SK-N-SH (cell line): Measurements from ENCODE around the gene TSGA10IP. TPM values are rescaled to one million over a fixed set of nuclear protein-coding genes. Genes with fewer than 3 reads are reported as not detected.

Experiments used
- CHD2 ChIP-seq: fragments of 150-350 bp; IDR thresholded peaks from 2 replicates; pipeline ENCODE4 v1.6.1; 2018; ENCODE audit warnings: low read length; ENCODE audit not compliant: partially characterized antibody
- EP300 ChIP-seq, 2 experiments: IDR thresholded peaks; 2 replicates each; pipeline versions ENCODE4 v1.4.0 to v1.6.1; 2012; ENCODE audit warnings: borderline replicate concordance in 1 of 2, low read depth in 1 of 2, low read length in 1 of 2
- EZH2phosphoT487 ChIP-seq: fragments of 200-600 bp; sonication (generic); IDR thresholded peaks from 2 replicates; pipeline ENCODE4 v1.6.1; 2017; ENCODE audit warnings: low read depth, mixed run types, mild to moderate bottlenecking, antibody characterized with exemption, moderate library complexity, borderline replicate concordance
- FOSL2 ChIP-seq: IDR thresholded peaks from 2 replicates; pipeline ENCODE4 v1.4.0; 2012; ENCODE audit warnings: low read depth, mild to moderate bottlenecking, moderate library complexity, borderline replicate concordance
- FOXJ3 ChIP-seq: sonication (generic); formaldehyde crosslinking; IDR thresholded peaks from 2 replicates; pipeline ENCODE4 v1.5.1; 2020; ENCODE audit warnings: mild to moderate bottlenecking, missing genetic modification reagents
- GABPA ChIP-seq: IDR thresholded peaks from 2 replicates; pipeline ENCODE4 v1.4.0; 2012; ENCODE audit warnings: low read depth, mild to moderate bottlenecking
- GATA2 ChIP-seq: sonication (generic); formaldehyde crosslinking; IDR thresholded peaks from 2 replicates; pipeline ENCODE4 v1.5.0; 2020; ENCODE audit warnings: mild to moderate bottlenecking, missing genetic modification reagents
- JUND ChIP-seq: IDR thresholded peaks from 2 replicates; pipeline ENCODE4 v1.4.0; 2012
- MEF2A ChIP-seq: IDR thresholded peaks from 2 replicates; pipeline ENCODE4 v1.4.0; 2012; ENCODE audit warnings: low read depth, borderline replicate concordance
- MXI1 ChIP-seq: IDR thresholded peaks from 2 replicates; pipeline ENCODE4 v1.6.1; 2012; ENCODE audit warnings: mild to moderate bottlenecking, low read depth, low read length, improper control_type of control experiment
- POLR2AphosphoS5 ChIP-seq: IDR thresholded peaks from 2 replicates; pipeline ENCODE4 v1.6.1; 2012; ENCODE audit warnings: low read depth, low read length
- RCOR1 ChIP-seq: fragments of 150-350 bp; IDR thresholded peaks from 2 replicates; pipeline ENCODE4 v1.6.1; 2017; ENCODE audit warnings: antibody characterized with exemption, low read length
- RFX5 ChIP-seq: IDR thresholded peaks from 2 replicates; pipeline ENCODE4 v1.6.1; 2012; ENCODE audit warnings: mild to moderate bottlenecking, improper control_type of control experiment, low read length
- RXRA ChIP-seq: IDR thresholded peaks from 2 replicates; pipeline ENCODE4 v1.4.0; 2012; ENCODE audit warnings: low read depth, mild to moderate bottlenecking, borderline replicate concordance
- SMC3 ChIP-seq: IDR thresholded peaks from 2 replicates; pipeline ENCODE4 v1.6.1; 2012; ENCODE audit warnings: low read depth, low read length, improper control_type of control experiment
- TAF1 ChIP-seq: IDR thresholded peaks from 2 replicates; pipeline ENCODE4 v1.6.1; 2012; ENCODE audit warnings: low read depth, mild to moderate bottlenecking, low read length, moderate library complexity, borderline replicate concordance
- TEAD4 ChIP-seq: IDR thresholded peaks from 2 replicates; pipeline ENCODE4 v1.4.0; 2012; ENCODE audit warnings: mild to moderate bottlenecking, borderline replicate concordance; ENCODE audit not compliant: insufficient read depth
- YY1 ChIP-seq: IDR thresholded peaks from 2 replicates; pipeline ENCODE4 v1.4.0; 2012; ENCODE audit warnings: low read depth, mild to moderate bottlenecking
- polyA plus RNA-seq, 3 experiments: library from polyadenylated mRNA; depleted of rRNA; stranded (reverse); fragments of >200 nt; gene quantifications; 2 replicates each; pipeline ENCODE4 v1.2.3, GENCODE V29; 2012
- TF ChIP-seq, protein P1 (sequence below): fragments of 200-600 bp; sonication (generic); IDR thresholded peaks from 2 replicates; pipeline ENCODE4 v1.6.1; 2017; ENCODE audit warnings: antibody characterized with exemption, mild to moderate bottlenecking, moderate library complexity
- TF ChIP-seq, protein P2 (sequence below): IDR thresholded peaks from 2 replicates; pipeline ENCODE4 v1.4.0; 2012; ENCODE audit warnings: low read depth
- TF ChIP-seq, protein P3 (sequence below): IDR thresholded peaks from 2 replicates; pipeline ENCODE4 v1.4.0; 2012; ENCODE audit warnings: low read depth, borderline replicate concordance
- TF ChIP-seq, protein P4 (sequence below): IDR thresholded peaks from 2 replicates; pipeline ENCODE4 v1.6.1; 2012; ENCODE audit warnings: mild to moderate bottlenecking, low read depth, low read length, moderate library complexity

Gene TSGA10IP
- polyA plus RNA-seq, 1 of the 3 experiments (the other 2 are of a cell fraction), result not detected

DNA sequence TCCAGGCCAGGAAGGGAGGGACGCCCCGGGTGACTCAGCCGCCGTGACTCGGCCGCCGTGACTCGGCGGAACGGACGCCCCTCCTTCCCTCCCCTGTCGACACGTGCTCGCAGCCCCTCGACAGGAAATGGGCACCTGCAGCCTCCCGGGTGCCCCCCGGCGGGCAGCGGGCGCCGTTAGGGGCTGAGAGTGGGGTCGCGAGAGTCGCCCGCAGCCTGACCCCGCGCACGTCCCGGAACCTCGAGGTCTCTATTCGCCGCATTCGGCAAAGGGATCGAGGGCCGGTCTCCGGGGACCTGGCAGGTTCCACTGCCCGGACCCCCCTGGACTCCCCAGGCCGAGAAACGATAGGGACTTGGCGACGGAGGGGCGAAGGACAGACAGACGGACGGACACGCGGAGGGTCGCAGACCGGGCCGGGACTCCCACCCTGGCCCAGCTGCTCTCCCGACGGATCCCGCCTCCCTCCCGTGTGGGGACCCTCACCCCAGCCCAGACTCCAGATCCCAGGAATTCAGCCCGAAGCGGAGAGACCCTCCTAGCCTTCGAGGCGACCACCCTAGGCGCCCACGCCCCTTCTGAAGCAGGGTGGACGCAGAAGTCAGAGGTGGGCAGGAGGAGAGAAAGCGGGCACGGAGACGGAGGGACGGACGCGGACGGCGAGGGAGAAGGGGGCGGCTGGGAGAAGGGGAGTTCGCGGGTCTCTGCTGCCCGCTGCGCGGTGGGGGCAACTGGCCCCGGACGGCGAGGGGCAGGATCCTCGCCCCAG is 45.7 kb upstream of the TSGA10IP start (continued):
- TF ChIP-seq, protein P1, sequence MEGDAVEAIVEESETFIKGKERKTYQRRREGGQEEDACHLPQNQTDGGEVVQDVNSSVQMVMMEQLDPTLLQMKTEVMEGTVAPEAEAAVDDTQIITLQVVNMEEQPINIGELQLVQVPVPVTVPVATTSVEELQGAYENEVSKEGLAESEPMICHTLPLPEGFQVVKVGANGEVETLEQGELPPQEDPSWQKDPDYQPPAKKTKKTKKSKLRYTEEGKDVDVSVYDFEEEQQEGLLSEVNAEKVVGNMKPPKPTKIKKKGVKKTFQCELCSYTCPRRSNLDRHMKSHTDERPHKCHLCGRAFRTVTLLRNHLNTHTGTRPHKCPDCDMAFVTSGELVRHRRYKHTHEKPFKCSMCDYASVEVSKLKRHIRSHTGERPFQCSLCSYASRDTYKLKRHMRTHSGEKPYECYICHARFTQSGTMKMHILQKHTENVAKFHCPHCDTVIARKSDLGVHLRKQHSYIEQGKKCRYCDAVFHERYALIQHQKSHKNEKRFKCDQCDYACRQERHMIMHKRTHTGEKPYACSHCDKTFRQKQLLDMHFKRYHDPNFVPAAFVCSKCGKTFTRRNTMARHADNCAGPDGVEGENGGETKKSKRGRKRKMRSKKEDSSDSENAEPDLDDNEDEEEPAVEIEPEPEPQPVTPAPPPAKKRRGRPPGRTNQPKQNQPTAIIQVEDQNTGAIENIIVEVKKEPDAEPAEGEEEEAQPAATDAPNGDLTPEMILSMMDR, result no peak; the same call in 1 of the 2 replicates
- TF ChIP-seq TEAD4, result 0 out of 2 replicates have a peak, but pooled peaks have one; percentile 40
- TF ChIP-seq GATA2 (CRISPR knock-in tag), result no peak
- peak; percentile 40; the same call in 1 of the 2 replicates for TF ChIP-seq YY1
- no peak for TF ChIP-seq MEF2A
- TF ChIP-seq MXI1, result no peak
- TF ChIP-seq, protein P2, sequence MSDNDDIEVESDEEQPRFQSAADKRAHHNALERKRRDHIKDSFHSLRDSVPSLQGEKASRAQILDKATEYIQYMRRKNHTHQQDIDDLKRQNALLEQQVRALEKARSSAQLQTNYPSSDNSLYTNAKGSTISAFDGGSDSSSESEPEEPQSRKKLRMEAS, result peak; percentile 97
- no peak for TF ChIP-seq CHD2
- no peak for TF ChIP-seq RFX5
- 0 out of 2 replicates have a peak, but pooled peaks have one; percentile 29 for TF ChIP-seq GABPA
- TF ChIP-seq RXRA, result peak; percentile 60; the same call in 1 of the 2 replicates
- TF ChIP-seq TAF1, result no peak
- no peak for TF ChIP-seq RCOR1
- TF ChIP-seq POLR2AphosphoS5, result no peak
- TF ChIP-seq SMC3, result no peak
- no peak for TF ChIP-seq EZH2phosphoT487
- TF ChIP-seq, protein P3, sequence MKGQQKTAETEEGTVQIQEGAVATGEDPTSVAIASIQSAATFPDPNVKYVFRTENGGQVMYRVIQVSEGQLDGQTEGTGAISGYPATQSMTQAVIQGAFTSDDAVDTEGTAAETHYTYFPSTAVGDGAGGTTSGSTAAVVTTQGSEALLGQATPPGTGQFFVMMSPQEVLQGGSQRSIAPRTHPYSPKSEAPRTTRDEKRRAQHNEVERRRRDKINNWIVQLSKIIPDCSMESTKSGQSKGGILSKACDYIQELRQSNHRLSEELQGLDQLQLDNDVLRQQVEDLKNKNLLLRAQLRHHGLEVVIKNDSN, result peak; percentile 56; the same call in 1 of the 2 replicates
- TF ChIP-seq FOXJ3 (CRISPR knock-in tag), result no peak
- TF ChIP-seq FOSL2, result peak; percentile 82
- TF ChIP-seq JUND, result peak; percentile 62; the same call in 1 of the 2 replicates
- peak in 1 of 2 experiments; percentile 61; a peak in 1 of 4 replicates for TF ChIP-seq EP300 (IDR thresholded peaks at IDR 0.05; ENCODE audit: borderline replicate concordance in 1 of 2, low read depth in 1 of 2, low read length in 1 of 2)
- TF ChIP-seq, protein P4, sequence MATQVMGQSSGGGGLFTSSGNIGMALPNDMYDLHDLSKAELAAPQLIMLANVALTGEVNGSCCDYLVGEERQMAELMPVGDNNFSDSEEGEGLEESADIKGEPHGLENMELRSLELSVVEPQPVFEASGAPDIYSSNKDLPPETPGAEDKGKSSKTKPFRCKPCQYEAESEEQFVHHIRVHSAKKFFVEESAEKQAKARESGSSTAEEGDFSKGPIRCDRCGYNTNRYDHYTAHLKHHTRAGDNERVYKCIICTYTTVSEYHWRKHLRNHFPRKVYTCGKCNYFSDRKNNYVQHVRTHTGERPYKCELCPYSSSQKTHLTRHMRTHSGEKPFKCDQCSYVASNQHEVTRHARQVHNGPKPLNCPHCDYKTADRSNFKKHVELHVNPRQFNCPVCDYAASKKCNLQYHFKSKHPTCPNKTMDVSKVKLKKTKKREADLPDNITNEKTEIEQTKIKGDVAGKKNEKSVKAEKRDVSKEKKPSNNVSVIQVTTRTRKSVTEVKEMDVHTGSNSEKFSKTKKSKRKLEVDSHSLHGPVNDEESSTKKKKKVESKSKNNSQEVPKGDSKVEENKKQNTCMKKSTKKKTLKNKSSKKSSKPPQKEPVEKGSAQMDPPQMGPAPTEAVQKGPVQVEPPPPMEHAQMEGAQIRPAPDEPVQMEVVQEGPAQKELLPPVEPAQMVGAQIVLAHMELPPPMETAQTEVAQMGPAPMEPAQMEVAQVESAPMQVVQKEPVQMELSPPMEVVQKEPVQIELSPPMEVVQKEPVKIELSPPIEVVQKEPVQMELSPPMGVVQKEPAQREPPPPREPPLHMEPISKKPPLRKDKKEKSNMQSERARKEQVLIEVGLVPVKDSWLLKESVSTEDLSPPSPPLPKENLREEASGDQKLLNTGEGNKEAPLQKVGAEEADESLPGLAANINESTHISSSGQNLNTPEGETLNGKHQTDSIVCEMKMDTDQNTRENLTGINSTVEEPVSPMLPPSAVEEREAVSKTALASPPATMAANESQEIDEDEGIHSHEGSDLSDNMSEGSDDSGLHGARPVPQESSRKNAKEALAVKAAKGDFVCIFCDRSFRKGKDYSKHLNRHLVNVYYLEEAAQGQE, result peak; percentile 28; the same call in 1 of the 2 replicates
